HEK293T (cell line): ENCODE data around the gene PANK4.

Source experiments
- ARNT ChIP-seq: fragments of 450-650 bp; IDR thresholded peaks from 2 replicates; pipeline ENCODE4 v1.6.1; 2017; ENCODE audit warnings: mild to moderate bottlenecking
- BHLHE40 ChIP-seq: fragments of 450-650 bp; IDR thresholded peaks from 2 replicates; pipeline ENCODE4 v1.6.1; 2016; ENCODE audit warnings: mild to moderate bottlenecking, moderate library complexity, borderline replicate concordance
- CTBP1 ChIP-seq: fragments of 450-650 bp; IDR thresholded peaks from 2 replicates; pipeline ENCODE4 v1.6.1; 2016; ENCODE audit warnings: borderline replicate concordance
- ELF4 ChIP-seq: fragments of 450-650 bp; IDR thresholded peaks from 2 replicates; pipeline ENCODE4 v1.6.1; 2017; ENCODE audit warnings: antibody characterized with exemption
- FOXA1 ChIP-seq: fragments of 450-650 bp; IDR thresholded peaks from 2 replicates; pipeline ENCODE4 v1.6.1; 2016; ENCODE audit warnings: mild to moderate bottlenecking
- FOXK2 ChIP-seq: fragments of 450-650 bp; IDR thresholded peaks from 2 replicates; pipeline ENCODE4 v1.6.1; 2016; ENCODE audit warnings: mild to moderate bottlenecking
- FOXM1 ChIP-seq: fragments of 450-650 bp; IDR thresholded peaks from 2 replicates; pipeline ENCODE4 v1.6.1; 2017; ENCODE audit warnings: mild to moderate bottlenecking, borderline replicate concordance
- HDGF ChIP-seq: fragments of 450-650 bp; IDR thresholded peaks from 2 replicates; pipeline ENCODE4 v1.6.1; 2017; ENCODE audit warnings: antibody characterized with exemption, borderline replicate concordance
- L3MBTL2 ChIP-seq: fragments of 450-650 bp; conservative IDR thresholded peaks from 2 replicates; pipeline ENCODE4 v1.6.1; 2016; ENCODE audit warnings: mild to moderate bottlenecking
- SP1 ChIP-seq: fragments of 450-650 bp; IDR thresholded peaks from 2 replicates; pipeline ENCODE4 v1.6.1; 2017
- TARDBP ChIP-seq: fragments of 450-650 bp; IDR thresholded peaks from 2 replicates; pipeline ENCODE4 v1.6.1; 2016
- TF ChIP-seq, protein P1 (sequence below): fragments of 450-650 bp; IDR thresholded peaks from 2 replicates; pipeline ENCODE4 v1.6.1; 2016

DNA sequence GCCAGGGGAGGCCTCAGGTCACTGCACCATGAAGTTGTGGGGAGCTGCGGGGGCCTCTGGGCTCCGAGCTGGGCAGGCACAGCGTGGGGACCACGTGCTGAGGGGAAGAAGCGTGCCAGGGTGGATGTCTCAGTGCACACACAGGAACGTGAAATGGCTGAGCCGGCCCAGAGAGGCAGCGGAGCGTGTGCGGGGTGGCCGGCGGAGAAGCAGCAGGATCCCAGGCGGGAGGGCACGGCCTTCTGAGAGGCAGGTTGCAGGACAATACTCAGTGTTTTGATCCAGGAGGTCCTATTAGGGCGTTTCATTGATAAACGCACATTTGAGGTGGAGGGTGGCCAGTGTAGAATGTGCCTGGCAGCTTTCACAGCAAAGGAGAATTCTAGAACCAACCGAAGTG, 42.7 kb upstream of the PANK4 start:
- TF ChIP-seq BHLHE40 (no peak), ELF4 (no peak), FOXM1 (no peak), FOXK2 (no peak), SP1 (no peak), HDGF (no peak), L3MBTL2 (no peak), ARNT (no peak), TARDBP (no peak), CTBP1 (no peak), FOXA1 (no peak)
- TF ChIP-seq, protein P1, sequence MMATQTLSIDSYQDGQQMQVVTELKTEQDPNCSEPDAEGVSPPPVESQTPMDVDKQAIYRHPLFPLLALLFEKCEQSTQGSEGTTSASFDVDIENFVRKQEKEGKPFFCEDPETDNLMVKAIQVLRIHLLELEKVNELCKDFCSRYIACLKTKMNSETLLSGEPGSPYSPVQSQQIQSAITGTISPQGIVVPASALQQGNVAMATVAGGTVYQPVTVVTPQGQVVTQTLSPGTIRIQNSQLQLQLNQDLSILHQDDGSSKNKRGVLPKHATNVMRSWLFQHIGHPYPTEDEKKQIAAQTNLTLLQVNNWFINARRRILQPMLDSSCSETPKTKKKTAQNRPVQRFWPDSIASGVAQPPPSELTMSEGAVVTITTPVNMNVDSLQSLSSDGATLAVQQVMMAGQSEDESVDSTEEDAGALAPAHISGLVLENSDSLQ: no peak
